HG02571 (cell line): Measurements from ENCODE around the gene PCBP4.

Experiments used
- ATAC-seq: cut with Tn5 transposase; IDR thresholded peaks from one replicate; pipeline ENCODE4 v1.9.1; 2021; ENCODE audit warnings: mild to moderate bottlenecking, moderate library complexity; ENCODE audit not compliant: unreplicated experiment

The PCBP4 gene

GRCh38 chr3:51974963-51975851 lies 8.0 kb upstream of the PCBP4 start, which contains the start of gene ABHD14A:
TSS of gene ABHD14A (plus strand) at chr3:51975064. CDS start at chr3:51975136, 72 bp downstream.
- ATAC-seq, result no peak

DNA sequence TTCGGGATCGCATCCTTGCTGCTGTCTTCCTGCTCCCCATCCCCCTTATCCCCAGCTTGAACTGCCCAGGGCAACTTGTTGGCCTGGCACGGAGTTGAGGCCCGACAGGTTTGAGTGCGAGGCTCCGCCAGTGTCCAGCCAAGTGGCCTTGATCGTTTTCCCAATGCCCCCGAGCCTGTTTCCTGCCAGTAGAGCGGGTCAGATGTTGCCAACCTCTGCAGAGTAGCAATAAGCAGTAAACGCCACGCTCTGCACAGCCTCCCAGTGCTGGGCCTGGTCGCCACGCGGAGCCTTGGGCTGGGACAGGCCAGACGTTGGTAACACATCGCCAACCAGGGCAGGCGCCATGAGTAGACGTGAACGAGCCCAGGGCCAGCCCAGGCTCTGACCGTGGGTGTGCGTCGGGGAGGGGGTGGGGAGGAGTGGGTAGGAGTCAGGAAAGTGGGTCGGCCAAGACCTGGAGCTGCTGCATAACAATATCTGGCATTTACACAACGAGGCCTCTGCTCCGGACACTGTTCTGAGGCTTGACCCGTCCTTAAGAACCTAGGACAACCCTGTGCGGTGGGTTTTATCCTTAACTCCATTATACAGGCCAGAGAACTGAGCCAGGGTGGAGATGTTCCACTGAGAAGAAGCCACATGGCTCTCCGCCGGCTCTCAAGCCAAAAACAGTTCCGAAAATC lies 7.2 kb upstream of the PCBP4 start:
- ATAC-seq, result peak; percentile 8

- ATAC-seq, result no peak
Observed at GRCh38 chr3:51971350-51971749, 4.1 kb upstream of the PCBP4 start.

GRCh38 chr3:51970606-51971300 lies 3.5 kb upstream of the PCBP4 start:
- ATAC-seq, result no peak

GRCh38 chr3:51969841-51970240 lies 2.6 kb upstream of the PCBP4 start:
- no peak for ATAC-seq

GRCh38 chr3:51968883-51969678 lies 1.8 kb upstream of the PCBP4 start:
- ATAC-seq, result no peak

GRCh38 chr3:51968170-51968775 lies 1.0 kb upstream of the PCBP4 start:
- ATAC-seq, result no peak

GRCh38 chr3:51966922-51967383 lies 301 bp downstream of the PCBP4 start:
- no peak for ATAC-seq

DNA sequence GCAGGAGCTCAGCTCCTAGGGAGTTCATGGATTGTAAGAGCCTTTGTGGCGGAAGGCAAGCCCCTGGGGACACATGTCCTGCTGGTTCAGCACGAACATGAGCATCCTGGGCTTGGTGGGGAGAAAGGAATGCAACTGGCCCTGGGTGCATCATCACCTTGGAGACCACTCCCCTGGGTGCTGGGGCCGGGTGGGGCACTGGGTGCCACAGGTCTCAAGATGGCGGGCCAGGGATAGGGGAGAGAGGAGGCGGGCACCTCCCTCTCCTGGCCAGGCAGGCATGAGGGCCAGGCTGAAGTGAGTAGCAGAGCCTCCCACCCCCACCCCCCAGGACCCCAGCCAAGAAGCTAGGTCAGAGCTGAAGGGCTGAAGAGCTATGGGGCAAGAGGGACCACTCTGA lies 768 bp downstream of the PCBP4 start:
- ATAC-seq, result no peak

GRCh38 chr3:51966016-51966415 lies 1.2 kb downstream of the PCBP4 start:
- ATAC-seq, result no peak

DNA sequence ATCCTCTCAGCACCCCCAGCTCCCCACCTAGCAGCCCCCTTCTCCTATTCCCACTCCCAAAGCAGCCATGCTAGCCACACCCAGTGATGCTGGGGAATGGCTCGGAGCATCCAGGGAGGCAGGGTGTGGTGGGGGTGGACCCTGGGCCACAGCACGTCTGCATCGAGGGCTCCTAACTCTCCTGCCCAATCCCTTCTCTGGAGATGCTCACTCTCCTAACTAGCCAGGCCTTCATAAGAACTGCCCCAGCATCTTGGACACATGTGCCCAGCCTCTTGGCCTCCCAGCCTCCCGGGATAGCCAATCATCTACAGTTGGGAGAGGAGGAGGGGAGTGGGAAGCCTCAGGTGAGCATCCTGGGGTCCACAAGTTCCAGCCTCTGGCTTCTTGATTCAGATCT lies 2.7 kb downstream of the PCBP4 start:
- ATAC-seq, result no peak

- no peak for ATAC-seq
Observed at GRCh38 chr3:51963951-51964451, 3.3 kb downstream of the PCBP4 start.

GRCh38 chr3:51962854-51963530 lies 4.3 kb downstream of the PCBP4 start:
- no peak for ATAC-seq

- no peak for ATAC-seq
Observed at GRCh38 chr3:51961602-51962569, 5.4 kb downstream of the PCBP4 start.

- ATAC-seq, result no peak
Observed at GRCh38 chr3:51961011-51961410, 6.2 kb downstream of the PCBP4 start.

- no peak for ATAC-seq
Observed at GRCh38 chr3:51960386-51960785, 6.9 kb downstream of the PCBP4 start.

DNA sequence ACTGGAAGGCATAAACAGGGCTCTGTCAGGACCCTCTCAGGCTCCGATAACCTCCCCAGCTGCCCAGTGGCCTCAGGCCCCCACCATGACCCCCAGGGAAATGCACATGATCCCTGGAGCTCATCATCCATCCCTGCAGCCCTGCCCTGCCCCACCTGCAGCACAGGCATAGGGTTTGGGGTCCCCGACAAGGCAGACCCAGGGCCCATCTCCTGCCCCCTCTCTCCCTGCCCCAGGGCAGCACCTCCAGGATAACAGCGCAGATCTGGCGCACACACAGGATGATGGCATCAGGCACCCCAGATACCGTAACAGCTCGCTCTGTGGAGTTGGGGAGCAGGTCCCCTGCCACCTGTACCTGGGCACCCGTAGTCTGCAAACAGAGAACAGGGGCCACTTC lies 7.6 kb downstream of the PCBP4 start:
- no peak for ATAC-seq
